Activated naive CD4-positive, alpha-beta T cell treated with anti-CD3 and anti-CD28 coated beads, Interleukin-2, amount 50 U/mL, for 16 hours (primary cell): ENCODE results near the gene SNRPB.

ENCODE experiments used
- DNase-seq: peaks from one replicate; pipeline ENCODE4 v3.0.0-alpha.2; 2020

The SNRPB gene

GRCh38 chr20:2473516-2473915 lies 2.9 kb upstream of the SNRPB start:
- DNase-seq, result no peak

- DNase-seq, result peak; percentile 69
These were observed 582 bp downstream of the SNRPB start for GRCh38 chr20:2469991-2470422.

GRCh38 chr20:2468581-2469407 lies 1.8 kb downstream of the SNRPB start:
- no peak for DNase-seq

GRCh38 chr20:2467412-2467811 lies 3.2 kb downstream of the SNRPB start:
- no peak for DNase-seq

- no peak for DNase-seq
These were observed 5.5 kb downstream of the SNRPB start for GRCh38 chr20:2465100-2465499.

GRCh38 chr20:2463616-2464365 lies 6.8 kb downstream of the SNRPB start:
- no peak for DNase-seq

- no peak for DNase-seq
These were observed 8.1 kb downstream of the SNRPB start for GRCh38 chr20:2462484-2462883.

GRCh38 chr20:2460752-2461424 lies 9.7 kb downstream of the SNRPB start:
- no peak for DNase-seq

- DNase-seq, result no peak
These were observed 10.4 kb downstream of the SNRPB start for GRCh38 chr20:2459981-2460751.

GRCh38 chr20:2458919-2459499 lies 11.6 kb downstream of the SNRPB start:
- no peak for DNase-seq

- no peak for DNase-seq
These were observed 14.7 kb downstream of the SNRPB start for GRCh38 chr20:2455771-2456497.

GRCh38 chr20:2453792-2454191 lies 16.8 kb downstream of the SNRPB start:
- no peak for DNase-seq

GRCh38 chr20:2451939-2452732 lies 18.5 kb downstream of the SNRPB start:
- peak; percentile 68 for DNase-seq

- no peak for DNase-seq
These were observed 19.2 kb downstream of the SNRPB start for GRCh38 chr20:2451422-2451821.

- no peak for DNase-seq
These were observed 21.2 kb downstream of the SNRPB start for GRCh38 chr20:2449386-2449785.

GRCh38 chr20:2446845-2447244 lies 23.7 kb downstream of the SNRPB start:
- DNase-seq, result no peak

- DNase-seq, result no peak
These were observed 39.4 kb downstream of the SNRPB start for GRCh38 chr20:2431185-2431584.

- no peak for DNase-seq
These were observed 40.1 kb downstream of the SNRPB start for GRCh38 chr20:2430538-2430937.

GRCh38 chr20:2429051-2429450 lies 41.5 kb downstream of the SNRPB start:
- DNase-seq, result no peak

GRCh38 chr20:2421247-2421646 lies 49.3 kb downstream of the SNRPB start:
- no peak for DNase-seq

- no peak for DNase-seq
These were observed 50.1 kb downstream of the SNRPB start for GRCh38 chr20:2420510-2420909.
